Adrenal gland (tissue), 12 donors: ENCODE results near the gene WDR62. TPM values are rescaled to one million over a fixed set of nuclear protein-coding genes. Genes with fewer than 3 reads are reported as not detected.

Source experiments
- DNase-seq, 7 donors: peaks; one replicate each; pipeline ENCODE4 v3.0.0-alpha.2; 2019 to 2020
- H3K27ac ChIP-seq, 5 donors: fragments of 200-600 bp; sonication (generic) in 4 of 5; 1 replicate in 3 of 5; 2 replicates in 2 of 5; pipeline versions ENCODE4 v1.5.1 to v1.8.0; 2016 to 2020; ENCODE audit warnings: mild to moderate bottlenecking in 1 of 5
- H3K27me3 ChIP-seq: fragments of 200-600 bp; 2 replicates; pipeline ENCODE4 v1.8.0; 2021
- H3K36me3 ChIP-seq, 2 donors: fragments of 200-600 bp; replicated peaks in 1 of 2; 1 replicate in 1 of 2; 2 replicates in 1 of 2; pipeline versions ENCODE4 v1.5.1 to v1.8.0; 2018 to 2022
- H3K4me1 ChIP-seq, 2 donors: fragments of 200-600 bp; replicated peaks in 1 of 2; 1 replicate in 1 of 2; 2 replicates in 1 of 2; pipeline versions ENCODE4 v1.5.1 to v1.8.0; 2018 to 2021
- H3K4me3 ChIP-seq, 4 donors: fragments of 200-600 bp; sonication (generic) in 3 of 4; one replicate each; pipeline ENCODE4 v1.5.1; 2016 to 2018
- H3K9me3 ChIP-seq, 3 donors: fragments of 200-600 bp; sonication (generic) in 1 of 3; replicated peaks in 1 of 3; 1 replicate in 2 of 3; 2 replicates in 1 of 3; pipeline versions ENCODE4 v1.5.1 to v1.8.0; 2016 to 2021
- POLR2A ChIP-seq, 2 donors: fragments of 450-650 bp; IDR thresholded peaks; one replicate each; pipeline ENCODE4 v1.6.1; 2017; ENCODE audit warnings: antibody characterized with exemption in 2 of 2, mild to moderate bottlenecking in 2 of 2, moderate library complexity in 1 of 2
- WGBS, 4 donors: extraction: QIAGEN DNeasy Blood & Tissue Kit in 2 of 4; methylation state at CpG; one replicate each; pipeline versions ENCODE4 v1.1.5 to v1.1.7; 2013 to 2017; 5-methylcytosine and 5-hydroxymethylcytosine counted together
- intact Hi-C, 2 donors: fragments of 100-400 bp; cut with DNase I; formaldehyde crosslinking; loops; one replicate each; pipeline versions ENCODE4 v1.14.1 to v1.15.0; 2022 to 2023
- polyA plus RNA-seq, 3 donors: library from polyadenylated mRNA; stranded (reverse); fragments of 200-250 nt in 2 of 3; fragments of 350-450 nt in 1 of 3; fragmentation: Illumina TruSeq in 1 of 3; extraction: RNeasy Lipid Tissue Mini Kit (QIAGEN cat#74804) in 1 of 3; gene quantifications; one replicate each; pipeline ENCODE4 v1.2.3, GENCODE V29; 2013 to 2014
- total RNA-seq, 9 donors: library from RNA; depleted of rRNA in 4 of 9; stranded (reverse); fragments of >200 nt in 4 of 9; fragments of 120-200 nt in 1 of 9; fragmentation: NEBNext Ultra II Directional in 1 of 9; extraction: Animal tissue kit (Norgen Biotek cat#: 25700) in 1 of 9; gene quantifications; one replicate each; pipeline versions ENCODE4 v1.1.0 to v1.2.4, GENCODE V29; 2013 to 2023
- TF ChIP-seq, protein P1 (sequence below), 6 experiments: fragments of 450-650 bp in 4 of 6; fragments of 200-600 bp in 2 of 6; sonication (generic) in 1 of 6; IDR thresholded peaks; 1 replicate in 5 of 6; 2 replicates in 1 of 6; pipeline versions ENCODE4 v1.5.1 to v1.8.0; 2016 to 2021; ENCODE audit warnings: antibody characterized with exemption in 6 of 6, mild to moderate bottlenecking in 2 of 6, moderate library complexity in 1 of 6
- donor health status: healthy with polysubstance abuse.
- donor health status: Bipolar disorder and iron deficiency.
- donor health status: DM: yes; HTN: yes; CAD: no.
- donor health status: DM: no; HTN: no; CAD: no.
- donor health status: DM: no; HTN: no; CAD: no.
- donor health status: DM: yes; HTN: yes; CAD: no.

The WDR62 gene
- total and polyA plus RNA-seq, 12 donors: 0.12 to 2.0 (median 0.70) TPM; not detected in 1

DNA sequence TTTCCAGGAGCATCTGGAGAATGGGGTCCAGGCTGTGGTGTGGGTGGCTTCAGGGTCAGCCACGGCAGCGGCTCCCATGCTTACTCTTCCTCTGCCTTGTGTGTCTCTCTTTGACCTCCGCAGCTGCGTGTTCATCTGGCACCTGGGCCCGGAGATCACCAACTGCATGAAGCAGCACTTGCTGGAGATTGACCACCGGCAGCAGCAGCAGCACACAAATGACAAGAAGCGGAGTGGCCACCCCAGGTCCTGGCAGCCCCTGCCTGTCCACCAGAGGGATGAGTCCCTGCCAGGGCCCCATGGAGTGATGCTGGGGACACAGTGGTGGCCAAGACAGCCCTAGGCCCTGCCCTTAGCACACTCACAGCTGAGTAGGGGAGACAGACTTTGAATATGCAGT lies 37.9 kb downstream of the WDR62 start:
- no peak for DNase-seq
- Histone ChIP-seq H3K9me3 (no peaks in the 10 kb centered on the region), H3K27me3 (no peaks in the 10 kb centered on the region), H3K36me3 (no peaks in the 10 kb centered on the region), H3K27ac (no peak overlapping the region), H3K4me3 (no peak overlapping the region), H3K4me1 (no peaks in the 10 kb centered on the region)
- WGBS, 4 donors: 93 to 99% (median 96%) methylated on average over 6 to 7 of the region's 7 CpGs; no CpG with 5 or more reads in 1 of the 4 donors
- intact Hi-C loops: no loop called here
- TF ChIP-seq, protein P1, sequence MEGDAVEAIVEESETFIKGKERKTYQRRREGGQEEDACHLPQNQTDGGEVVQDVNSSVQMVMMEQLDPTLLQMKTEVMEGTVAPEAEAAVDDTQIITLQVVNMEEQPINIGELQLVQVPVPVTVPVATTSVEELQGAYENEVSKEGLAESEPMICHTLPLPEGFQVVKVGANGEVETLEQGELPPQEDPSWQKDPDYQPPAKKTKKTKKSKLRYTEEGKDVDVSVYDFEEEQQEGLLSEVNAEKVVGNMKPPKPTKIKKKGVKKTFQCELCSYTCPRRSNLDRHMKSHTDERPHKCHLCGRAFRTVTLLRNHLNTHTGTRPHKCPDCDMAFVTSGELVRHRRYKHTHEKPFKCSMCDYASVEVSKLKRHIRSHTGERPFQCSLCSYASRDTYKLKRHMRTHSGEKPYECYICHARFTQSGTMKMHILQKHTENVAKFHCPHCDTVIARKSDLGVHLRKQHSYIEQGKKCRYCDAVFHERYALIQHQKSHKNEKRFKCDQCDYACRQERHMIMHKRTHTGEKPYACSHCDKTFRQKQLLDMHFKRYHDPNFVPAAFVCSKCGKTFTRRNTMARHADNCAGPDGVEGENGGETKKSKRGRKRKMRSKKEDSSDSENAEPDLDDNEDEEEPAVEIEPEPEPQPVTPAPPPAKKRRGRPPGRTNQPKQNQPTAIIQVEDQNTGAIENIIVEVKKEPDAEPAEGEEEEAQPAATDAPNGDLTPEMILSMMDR (IDR thresholded peaks at IDR 0.05): no peak
- TF ChIP-seq POLR2A (IDR thresholded peaks at IDR 0.05): no peak

DNA sequence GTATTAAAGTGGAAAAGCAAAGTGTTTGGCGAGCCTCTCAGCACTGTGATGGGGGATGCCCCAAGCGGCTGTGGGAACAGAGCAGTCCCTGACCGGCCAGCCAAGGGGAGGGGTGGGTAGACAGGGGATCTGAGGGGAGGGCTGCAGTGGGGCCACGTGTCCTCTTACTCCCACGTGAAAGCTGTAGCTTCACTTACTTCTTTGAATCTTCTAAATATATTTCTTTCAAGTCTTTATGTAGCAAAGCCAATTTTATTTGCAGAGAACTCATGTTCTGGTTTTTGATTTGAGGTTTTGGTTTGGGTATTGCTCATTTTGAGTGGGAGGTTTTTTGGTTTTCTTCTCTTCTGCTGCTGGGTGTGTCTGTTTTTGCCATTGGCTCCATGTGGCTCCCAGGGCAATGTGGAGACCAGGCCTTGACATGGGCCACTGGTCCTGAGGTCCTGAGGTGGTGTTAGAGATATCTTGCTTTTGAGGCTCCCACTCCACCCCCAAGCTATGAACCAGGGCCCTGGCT lies 38.5 kb downstream of the WDR62 start:
- Histone ChIP-seq H3K36me3 (no peaks in the 10 kb centered on the region), H3K27ac (no peak overlapping the region)

DNA sequence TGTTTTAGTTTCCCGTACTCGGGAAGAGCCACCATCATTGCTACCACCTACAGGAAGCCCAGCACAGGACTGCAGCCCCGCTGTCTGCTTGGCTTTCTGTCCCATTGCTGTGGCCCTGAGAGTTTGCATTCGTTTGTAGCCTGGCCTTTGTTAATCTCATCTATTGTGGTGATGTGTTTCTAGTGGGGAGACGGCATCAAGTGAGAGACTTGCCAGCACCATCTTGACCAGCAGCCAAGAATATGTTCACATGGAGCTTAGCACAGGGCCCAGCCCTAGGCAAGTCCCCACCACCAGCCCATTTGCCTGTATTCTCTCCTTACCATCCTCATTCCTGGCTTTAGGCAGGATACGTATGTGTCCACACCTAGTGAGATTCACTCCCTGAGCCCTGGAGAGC lies 39.0 kb downstream of the WDR62 start:
- WGBS, 4 donors: 71 to 97% (median 80%) methylated on average over 2 to 6 of the region's 6 CpGs
- no peaks in the 10 kb centered on the region for H3K9me3 ChIP-seq
- intact Hi-C loops: no loop called here
- no peak overlapping the region for H3K27ac ChIP-seq
- no peaks in the 10 kb centered on the region for H3K36me3 ChIP-seq
- no peaks in the 10 kb centered on the region for H3K4me1 ChIP-seq
- no peak for TF ChIP-seq POLR2A (IDR thresholded peaks at IDR 0.05)
- TF ChIP-seq, protein P1 (IDR thresholded peaks at IDR 0.05): no peak
- H3K4me3 ChIP-seq: no peak overlapping the region
- no peak for DNase-seq
- H3K27me3 ChIP-seq: no peaks in the 10 kb centered on the region

More for the DNA sequence above, 38.5 kb downstream of the WDR62 start:
- Histone ChIP-seq H3K4me1 (no peaks in the 10 kb centered on the region), H3K9me3 (no peaks in the 10 kb centered on the region), H3K27me3 (no peaks in the 10 kb centered on the region), H3K4me3 (no peak overlapping the region)
- intact Hi-C loops: no loop called here
- WGBS, 4 donors: 79 to 97% (median 94%) methylated on average over 5 of the region's 5 CpGs
- DNase-seq: no peak
- no peak for TF ChIP-seq POLR2A (IDR thresholded peaks at IDR 0.05)

DNA sequence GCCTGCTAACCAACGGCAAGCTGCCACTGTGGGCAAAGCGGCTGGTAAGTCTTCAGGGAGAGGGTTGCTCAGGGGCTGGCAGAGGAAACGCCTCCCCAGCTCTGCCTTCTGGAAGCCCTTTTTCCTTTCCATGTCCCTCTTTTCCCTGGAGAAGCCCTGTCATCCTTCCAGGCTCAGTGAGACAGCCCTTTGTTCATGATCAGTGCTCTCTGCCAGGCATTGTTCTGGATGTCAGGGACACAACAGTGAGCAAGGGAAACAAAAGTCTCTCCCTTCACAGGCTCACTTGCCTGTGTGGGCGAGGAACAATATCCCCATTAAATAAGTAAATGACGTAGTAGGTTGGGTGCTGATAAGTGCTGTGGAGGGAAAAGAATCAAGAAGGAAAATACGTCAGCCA lies 42.3 kb downstream of the WDR62 start:
- Histone ChIP-seq H3K9me3 (no peaks in the 10 kb centered on the region), H3K36me3 (no peaks in the 10 kb centered on the region), H3K27ac (no peak overlapping the region), H3K4me3 (no peak overlapping the region), H3K27me3 (no peaks in the 10 kb centered on the region), H3K4me1 (no peaks in the 10 kb centered on the region)
- DNase-seq: no peak
- intact Hi-C loops: no loop called here
- no peak for TF ChIP-seq POLR2A (IDR thresholded peaks at IDR 0.05)
- TF ChIP-seq, protein P1 (IDR thresholded peaks at IDR 0.05): no peak
- 91 to 96% (median 93%) methylated on average over 6 of the region's 6 CpGs for WGBS, 4 donors

DNA sequence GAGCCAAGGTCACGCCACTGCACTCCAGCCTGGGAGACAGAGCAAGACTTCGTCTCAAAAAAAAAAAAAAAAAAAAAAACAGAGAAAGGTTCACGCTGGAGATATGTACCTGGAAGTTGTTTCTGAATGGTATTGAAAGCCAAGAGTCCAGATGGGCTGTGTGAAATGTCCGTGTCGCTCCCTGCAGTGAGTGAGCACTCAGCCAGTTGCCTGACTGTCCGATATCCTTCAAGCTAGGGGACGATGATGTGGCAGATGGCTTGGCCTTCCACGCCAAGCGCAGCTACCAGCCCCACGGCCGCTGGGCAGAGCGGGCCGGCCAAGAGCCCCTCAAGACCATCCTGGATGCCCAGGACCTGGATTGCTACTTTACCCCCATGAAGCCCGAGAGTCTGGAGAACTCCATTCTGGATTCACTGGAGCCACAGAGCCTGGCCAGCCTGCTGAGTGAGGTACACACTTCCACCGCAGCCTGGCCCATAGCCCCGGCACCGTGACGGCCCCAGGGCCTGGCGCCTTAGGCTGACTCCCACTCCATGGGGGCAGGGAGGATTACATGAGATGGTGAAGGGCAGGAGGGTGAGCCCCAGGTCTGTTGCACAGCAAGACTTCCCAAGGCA lies 44.6 kb downstream of the WDR62 start:
- Histone ChIP-seq H3K9me3 (no peaks in the 10 kb centered on the region), H3K27me3 (no peaks in the 10 kb centered on the region), H3K4me1 (no peaks in the 10 kb centered on the region), H3K27ac (no peak overlapping the region), H3K4me3 (no peak overlapping the region), H3K36me3 (no peaks in the 10 kb centered on the region)
- intact Hi-C loops: no loop called here
- TF ChIP-seq, protein P1 (IDR thresholded peaks at IDR 0.05): no peak
- TF ChIP-seq POLR2A (IDR thresholded peaks at IDR 0.05): no peak
- 79 to 95% (median 87%) methylated on average over 14 to 19 of the region's 19 CpGs for WGBS, 4 donors
- DNase-seq: no peak
